ENCODE data around the gene SPOCK1.

DNA sequence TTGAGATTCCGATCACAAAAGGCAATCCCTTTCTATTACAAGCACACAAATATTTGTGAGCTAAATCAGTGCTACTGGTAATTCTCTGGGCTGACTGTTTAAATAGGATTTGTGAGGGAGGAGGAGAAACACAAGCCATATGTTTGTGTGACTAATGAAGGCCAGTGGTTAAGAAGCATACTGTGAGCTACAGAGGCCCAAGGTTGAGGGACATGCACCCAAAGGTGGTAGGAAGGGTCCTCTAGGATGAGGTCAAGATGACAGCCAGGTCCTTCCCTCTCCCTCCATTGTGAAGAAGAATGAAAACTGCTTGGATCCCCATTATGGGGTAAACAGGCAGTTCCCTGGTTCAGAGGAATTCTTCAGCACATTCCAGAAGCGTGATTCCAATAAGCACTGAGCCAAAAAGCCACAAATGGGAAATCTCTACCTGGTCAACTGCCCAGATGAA lies 83.9 kb downstream of the SPOCK1 start:
- TF ChIP-seq, protein P1, sequence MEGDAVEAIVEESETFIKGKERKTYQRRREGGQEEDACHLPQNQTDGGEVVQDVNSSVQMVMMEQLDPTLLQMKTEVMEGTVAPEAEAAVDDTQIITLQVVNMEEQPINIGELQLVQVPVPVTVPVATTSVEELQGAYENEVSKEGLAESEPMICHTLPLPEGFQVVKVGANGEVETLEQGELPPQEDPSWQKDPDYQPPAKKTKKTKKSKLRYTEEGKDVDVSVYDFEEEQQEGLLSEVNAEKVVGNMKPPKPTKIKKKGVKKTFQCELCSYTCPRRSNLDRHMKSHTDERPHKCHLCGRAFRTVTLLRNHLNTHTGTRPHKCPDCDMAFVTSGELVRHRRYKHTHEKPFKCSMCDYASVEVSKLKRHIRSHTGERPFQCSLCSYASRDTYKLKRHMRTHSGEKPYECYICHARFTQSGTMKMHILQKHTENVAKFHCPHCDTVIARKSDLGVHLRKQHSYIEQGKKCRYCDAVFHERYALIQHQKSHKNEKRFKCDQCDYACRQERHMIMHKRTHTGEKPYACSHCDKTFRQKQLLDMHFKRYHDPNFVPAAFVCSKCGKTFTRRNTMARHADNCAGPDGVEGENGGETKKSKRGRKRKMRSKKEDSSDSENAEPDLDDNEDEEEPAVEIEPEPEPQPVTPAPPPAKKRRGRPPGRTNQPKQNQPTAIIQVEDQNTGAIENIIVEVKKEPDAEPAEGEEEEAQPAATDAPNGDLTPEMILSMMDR (IDR thresholded peaks at IDR 0.05), result no peak
- TF ChIP-seq POLR2A (IDR thresholded peaks at IDR 0.05), result no peak
